K562 (cell line): ENCODE results near the gene UBE2O. TPM values are rescaled to one million over a fixed set of nuclear protein-coding genes. Genes with fewer than 3 reads are reported as not detected.
A peak's percentile ranks its signal among the peaks of the same experiment; 100 is the strongest.

Experiments
- CC2D1A ChIP-seq: fragments of 450-650 bp; IDR thresholded peaks from 2 replicates; pipeline ENCODE4 v1.6.1; 2017; ENCODE audit warnings: mild to moderate bottlenecking
- COPS2 ChIP-seq: fragments of 450-650 bp; conservative IDR thresholded peaks from 2 replicates; pipeline ENCODE4 v1.6.1; 2016; ENCODE audit warnings: mild to moderate bottlenecking, moderate library complexity
- CREM ChIP-seq: IDR thresholded peaks from 2 replicates; pipeline ENCODE4 v1.6.1; 2014; ENCODE audit warnings: antibody characterized with exemption, low read depth
- DPF2 ChIP-seq: fragments of 450-650 bp; IDR thresholded peaks from 2 replicates; pipeline ENCODE4 v1.6.1; 2016
- ETV5 ChIP-seq: sonication (generic); formaldehyde crosslinking; IDR thresholded peaks from 2 replicates; pipeline ENCODE4 v1.4.0; 2020; ENCODE audit warnings: low read depth, mild to moderate bottlenecking, missing genetic modification reagents
- GATA2 ChIP-seq: sonication (generic); formaldehyde crosslinking; IDR thresholded peaks from 2 replicates; pipeline ENCODE4 v1.4.0; 2020; ENCODE audit warnings: mild to moderate bottlenecking, missing genetic modification reagents
- HIVEP1 ChIP-seq: fragments of 250-450 bp; sonication (Bioruptor Pico); IDR thresholded peaks from 2 replicates; pipeline ENCODE4 v1.4.0; 2020; ENCODE audit warnings: mild to moderate bottlenecking
- HLTF ChIP-seq: fragments of 450-650 bp; IDR thresholded peaks from 2 replicates; pipeline ENCODE4 v1.6.1; 2016
- JUN ChIP-seq, 2 experiments: sonication (generic) in 1 of 2; formaldehyde crosslinking in 1 of 2; IDR thresholded peaks; 2 replicates each; pipeline versions ENCODE4 v1.6.1 to v1.8.0; 2012 to 2022; ENCODE audit warnings: borderline replicate concordance in 2 of 2, mild to moderate bottlenecking in 2 of 2, improper control_type of control experiment in 1 of 2, low read depth in 1 of 2, low read length in 1 of 2, missing genetic modification reagents in 1 of 2
- MAFK ChIP-seq: IDR thresholded peaks from 2 replicates; pipeline ENCODE4 v1.6.1; 2011; ENCODE audit warnings: low read length, improper control_type of control experiment
- MEF2A ChIP-seq: IDR thresholded peaks from 2 replicates; pipeline ENCODE4 v1.6.1; 2011; ENCODE audit warnings: low read depth, mild to moderate bottlenecking, low read length, moderate library complexity; ENCODE audit not compliant: control insufficient read depth
- MTA3 ChIP-seq: fragments of 450-650 bp; formaldehyde crosslinking; IDR thresholded peaks from 2 replicates; pipeline ENCODE4 v1.6.1; 2017; ENCODE audit warnings: mild to moderate bottlenecking, borderline replicate concordance
- NBN ChIP-seq: fragments of 450-650 bp; IDR thresholded peaks from 2 replicates; pipeline ENCODE4 v1.6.1; 2016; ENCODE audit warnings: low read depth, mild to moderate bottlenecking
- NCOA2 ChIP-seq, 2 experiments: fragments of 450-650 bp; IDR thresholded peaks; 2 replicates each; pipeline ENCODE4 v1.6.1; 2018; ENCODE audit warnings: mild to moderate bottlenecking in 2 of 2, moderate library complexity in 1 of 2; ENCODE audit not compliant: partially characterized antibody in 2 of 2
- NCOA6 ChIP-seq: fragments of 450-650 bp; IDR thresholded peaks from 2 replicates; pipeline ENCODE4 v1.6.1; 2017; ENCODE audit warnings: mild to moderate bottlenecking
- PTBP1 ChIP-seq: fragments of 200-400 bp; formaldehyde crosslinking; IDR thresholded peaks from 2 replicates; pipeline ENCODE4 v1.6.1; 2017; ENCODE audit warnings: low read depth, low read length
- SAFB ChIP-seq: fragments of 200-400 bp; formaldehyde crosslinking; IDR thresholded peaks from 2 replicates; pipeline ENCODE4 v1.6.1; 2017; ENCODE audit warnings: low read depth, low read length, borderline replicate concordance
- SAP30 ChIP-seq: fragments of 200-600 bp; sonication (generic); IDR thresholded peaks from 2 replicates; pipeline ENCODE4 v1.6.1; 2012; ENCODE audit warnings: borderline replicate concordance, low read depth, mild to moderate bottlenecking, moderate library complexity, low read length, control low read depth, inconsistent platforms; ENCODE audit not compliant: insufficient read depth, poor library complexity, severe bottlenecking
- SMC3 ChIP-seq: conservative IDR thresholded peaks from 2 replicates; pipeline ENCODE4 v1.6.1; 2011; ENCODE audit warnings: low read depth, low read length, improper control_type of control experiment; ENCODE audit not compliant: insufficient read depth
- TAL1 ChIP-seq: fragments of 450-650 bp; IDR thresholded peaks from 2 replicates; pipeline ENCODE4 v1.6.1; 2016; ENCODE audit warnings: mild to moderate bottlenecking
- TBL1XR1 ChIP-seq, 2 experiments: IDR thresholded peaks; 2 replicates each; pipeline ENCODE4 v1.6.1; 2012; ENCODE audit warnings: improper control_type of control experiment in 2 of 2, low read length in 2 of 2, mild to moderate bottlenecking in 1 of 2
- ZBTB1 ChIP-seq: sonication (generic); formaldehyde crosslinking; IDR thresholded peaks from 2 replicates; pipeline ENCODE4 v1.8.1; 2023; ENCODE audit warnings: missing genetic modification reagents, low read depth, mild to moderate bottlenecking, borderline replicate concordance
- polyA plus RNA-seq, 8 experiments: library from polyadenylated mRNA; depleted of rRNA in 4 of 8; stranded (reverse) in 5 of 8; unstranded in 3 of 8; fragments of >200 nt; fragmentation: Nextera tagmentation in 2 of 8; fragmentation: Illumina TruSeq in 1 of 8; extraction: Ambion mirVana in 2 of 8; extraction: Trizol in 1 of 8; gene quantifications; 2 replicates each; pipeline versions ENCODE4 v1.2.1 to v1.2.3, GENCODE V29; 2011 to 2014; ENCODE audit warnings: inconsistent platforms in 1 of 8, missing spikeins in 1 of 8
- total RNA-seq, 7 experiments: library from RNA; depleted of rRNA in 6 of 7; stranded (reverse); fragments of >200 nt in 6 of 7; fragmentation: Illumina TruSeq in 2 of 7; extraction: Trizol in 2 of 7; gene quantifications; 2 replicates each; pipeline versions ENCODE4 v1.2.1 to v1.2.3, GENCODE V29; 2011 to 2021; ENCODE audit warnings: low replicate concordance in 1 of 7
- TF ChIP-seq, protein P1 (sequence below): fragments of 450-650 bp; formaldehyde crosslinking; IDR thresholded peaks from 2 replicates; pipeline ENCODE4 v1.4.0; 2020; ENCODE audit warnings: mild to moderate bottlenecking, mixed read lengths
- TF ChIP-seq, protein P2 (sequence below): fragments of 250-450 bp; sonication (Bioruptor Pico); IDR thresholded peaks from 2 replicates; pipeline ENCODE4 v1.5.0; 2021
- TF ChIP-seq, protein P3 (sequence below): sonication (generic); IDR thresholded peaks from 2 replicates; pipeline ENCODE4 v1.6.1; 2016
- TF ChIP-seq, protein P4 (sequence below), 2 experiments: fragments of 250-450 bp in 1 of 2; fragments of 450-650 bp in 1 of 2; sonication (Bioruptor Pico) in 1 of 2; IDR thresholded peaks; 2 replicates each; pipeline versions ENCODE4 v1.6.1 to v1.8.0; 2016 to 2021; ENCODE audit warnings: mild to moderate bottlenecking in 2 of 2, moderate library complexity in 2 of 2, missing compliant biosample characterization in 1 of 2, missing genetic modification characterization in 1 of 2

The UBE2O gene
- total and polyA plus RNA-seq, 9 of the 15 experiments (the other 6 are each of a cell fraction or from before 2014, with no cell fraction given): 1.6 to 39.7 (median 13.3) TPM

DNA sequence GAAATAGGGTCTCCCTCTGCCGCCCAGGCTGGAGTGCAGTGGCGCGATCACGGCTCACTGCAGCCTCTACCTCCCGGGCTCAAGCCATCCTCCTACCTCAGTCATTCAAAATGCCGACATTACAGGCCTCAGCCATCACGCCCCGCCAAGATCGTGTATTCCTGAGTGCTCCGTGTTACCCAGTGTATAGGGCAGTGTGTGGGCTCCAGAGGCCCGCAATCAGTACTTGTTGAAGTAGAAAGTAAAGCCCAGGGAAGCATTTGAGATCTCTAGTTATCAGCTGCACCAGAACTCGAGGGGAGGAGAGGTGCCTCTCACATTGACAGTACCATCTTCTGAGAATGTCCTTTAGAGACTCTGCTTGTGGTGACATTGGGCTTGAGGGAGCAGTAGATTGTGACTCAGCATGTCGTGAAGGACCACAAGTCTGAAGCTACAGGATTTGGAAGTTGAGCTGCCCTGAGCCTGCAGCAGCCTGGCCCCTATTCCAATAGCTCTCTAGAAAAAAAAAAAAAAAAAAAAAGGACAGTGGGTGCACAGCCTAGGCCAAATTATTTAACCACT is 98.1 kb downstream of the UBE2O start (continued):
- TF ChIP-seq SAP30 (no peak), JUN (IDR thresholded peaks at IDR 0.05; ENCODE audit: borderline replicate concordance, low read depth, low read length) (peak; percentile 36; the same call in 1 of the 2 replicates), JUN (CRISPR knock-in tag; IDR thresholded peaks at IDR 0.05; ENCODE audit: borderline replicate concordance) (no peak), CC2D1A (peak; percentile 9; the same call in 1 of the 2 replicates), COPS2 (no peak), DPF2 (peak; percentile 92), HIVEP1 (CRISPR knock-in tag) (no peak), NCOA6 (no peak), ZBTB1 (CRISPR knock-in tag) (no peak), NBN (peak; percentile 68; the same call in 1 of the 2 replicates), SAFB (no peak), MTA3 (no peak), CREM (peak; percentile 69), TBL1XR1 (IDR thresholded peaks at IDR 0.05; ENCODE audit: low read length in 2 of 2) (peak in 1 of 2 experiments; percentile 65; a peak in 2 of 4 replicates), PTBP1 (no peak), NCOA2 (IDR thresholded peaks at IDR 0.05; ENCODE audit: partially characterized antibody in 2 of 2) (no peak), HLTF (0 out of 2 replicates have a peak, but pooled peaks have one; percentile 61), SMC3 (no peak), TAL1 (peak; percentile 86), ETV5 (no peak), MEF2A (0 out of 2 replicates have a peak, but pooled peaks have one; percentile 18), MAFK (peak; percentile 90), GATA2 (0 out of 2 replicates have a peak, but pooled peaks have one; percentile 48)
- TF ChIP-seq, protein P1, sequence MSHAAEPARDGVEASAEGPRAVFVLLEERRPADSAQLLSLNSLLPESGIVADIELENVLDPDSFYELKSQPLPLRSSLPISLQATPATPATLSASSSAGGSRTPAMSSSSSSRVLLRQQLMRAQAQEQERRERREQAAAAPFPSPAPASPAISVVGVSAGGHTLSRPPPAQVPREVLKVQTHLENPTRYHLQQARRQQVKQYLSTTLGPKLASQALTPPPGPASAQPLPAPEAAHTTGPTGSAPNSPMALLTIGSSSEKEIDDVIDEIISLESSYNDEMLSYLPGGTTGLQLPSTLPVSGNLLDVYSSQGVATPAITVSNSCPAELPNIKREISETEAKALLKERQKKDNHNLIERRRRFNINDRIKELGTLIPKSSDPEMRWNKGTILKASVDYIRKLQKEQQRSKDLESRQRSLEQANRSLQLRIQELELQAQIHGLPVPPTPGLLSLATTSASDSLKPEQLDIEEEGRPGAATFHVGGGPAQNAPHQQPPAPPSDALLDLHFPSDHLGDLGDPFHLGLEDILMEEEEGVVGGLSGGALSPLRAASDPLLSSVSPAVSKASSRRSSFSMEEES (CRISPR knock-in tag): no peak
- TF ChIP-seq, protein P2, sequence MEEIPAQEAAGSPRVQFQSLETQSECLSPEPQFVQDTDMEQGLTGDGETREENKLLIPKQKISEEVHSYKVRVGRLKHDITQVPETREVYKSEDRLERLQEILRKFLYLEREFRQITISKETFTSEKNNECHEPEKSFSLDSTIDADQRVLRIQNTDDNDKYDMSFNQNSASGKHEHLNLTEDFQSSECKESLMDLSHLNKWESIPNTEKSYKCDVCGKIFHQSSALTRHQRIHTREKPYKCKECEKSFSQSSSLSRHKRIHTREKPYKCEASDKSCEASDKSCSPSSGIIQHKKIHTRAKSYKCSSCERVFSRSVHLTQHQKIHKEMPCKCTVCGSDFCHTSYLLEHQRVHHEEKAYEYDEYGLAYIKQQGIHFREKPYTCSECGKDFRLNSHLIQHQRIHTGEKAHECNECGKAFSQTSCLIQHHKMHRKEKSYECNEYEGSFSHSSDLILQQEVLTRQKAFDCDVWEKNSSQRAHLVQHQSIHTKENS (CRISPR knock-in tag): no peak
- TF ChIP-seq, protein P3, sequence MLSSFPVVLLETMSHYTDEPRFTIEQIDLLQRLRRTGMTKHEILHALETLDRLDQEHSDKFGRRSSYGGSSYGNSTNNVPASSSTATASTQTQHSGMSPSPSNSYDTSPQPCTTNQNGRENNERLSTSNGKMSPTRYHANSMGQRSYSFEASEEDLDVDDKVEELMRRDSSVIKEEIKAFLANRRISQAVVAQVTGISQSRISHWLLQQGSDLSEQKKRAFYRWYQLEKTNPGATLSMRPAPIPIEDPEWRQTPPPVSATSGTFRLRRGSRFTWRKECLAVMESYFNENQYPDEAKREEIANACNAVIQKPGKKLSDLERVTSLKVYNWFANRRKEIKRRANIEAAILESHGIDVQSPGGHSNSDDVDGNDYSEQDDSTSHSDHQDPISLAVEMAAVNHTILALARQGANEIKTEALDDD: peak; percentile 77
- TF ChIP-seq, protein P4, sequence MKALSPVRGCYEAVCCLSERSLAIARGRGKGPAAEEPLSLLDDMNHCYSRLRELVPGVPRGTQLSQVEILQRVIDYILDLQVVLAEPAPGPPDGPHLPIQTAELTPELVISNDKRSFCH (CRISPR knock-in tag; IDR thresholded peaks at IDR 0.05): no peak
- TF ChIP-seq, protein P4 (tag; IDR thresholded peaks at IDR 0.05): no peak
